ENCODE results near the gene CFAP73.

Gene CFAP73

GRCh38 chr12:113167868-113168267 is 18.3 kb downstream of the CFAP73 start:
- DNase-seq = no peak

- no peak for DNase-seq
These were observed 20.2 kb downstream of the CFAP73 start for GRCh38 chr12:113169697-113170096.

GRCh38 chr12:113170457-113170856 is 20.9 kb downstream of the CFAP73 start:
- no peak for DNase-seq

- DNase-seq = no peak
These were observed 21.4 kb downstream of the CFAP73 start for GRCh38 chr12:113170926-113171325.

DNA sequence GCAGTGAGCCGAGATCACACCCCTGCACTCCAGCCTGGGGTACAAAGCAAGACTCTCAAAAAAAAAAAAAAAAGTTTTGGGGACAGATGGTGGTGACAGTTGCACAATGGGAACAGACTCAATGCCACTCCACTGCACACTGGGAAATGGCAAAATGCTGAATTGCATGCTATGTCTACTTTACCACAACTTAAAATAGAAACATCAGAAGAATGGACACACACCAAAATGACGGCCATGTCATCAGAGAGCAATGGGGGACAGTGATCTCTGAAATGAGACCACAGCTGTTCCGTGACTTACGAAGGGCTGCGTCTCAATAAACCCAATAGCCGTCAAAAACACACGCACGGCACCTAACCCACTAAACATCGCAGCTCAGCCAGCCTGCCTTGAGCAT is 22.0 kb downstream of the CFAP73 start:
- no peak for DNase-seq

DNA sequence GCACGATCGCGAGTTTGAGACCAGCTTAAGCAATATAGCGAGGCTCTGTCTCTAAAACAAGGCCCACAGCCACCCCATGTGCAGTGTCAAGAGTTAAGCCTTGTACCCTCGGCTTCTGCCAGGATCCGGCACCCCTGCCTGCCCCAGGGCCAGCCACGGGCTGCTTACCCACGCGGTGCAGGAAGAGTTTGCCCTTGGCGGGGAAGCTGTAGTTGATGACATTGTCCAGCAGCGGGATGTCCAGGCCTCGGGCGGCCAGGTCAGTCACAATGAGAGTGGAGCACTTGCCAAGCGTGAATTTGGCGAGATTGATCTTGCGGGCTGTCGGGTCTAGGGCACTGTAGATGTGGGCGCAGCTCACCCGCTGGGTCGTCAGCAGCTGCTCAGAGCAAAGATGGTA is 22.7 kb downstream of the CFAP73 start:
- no peak for DNase-seq

DNA sequence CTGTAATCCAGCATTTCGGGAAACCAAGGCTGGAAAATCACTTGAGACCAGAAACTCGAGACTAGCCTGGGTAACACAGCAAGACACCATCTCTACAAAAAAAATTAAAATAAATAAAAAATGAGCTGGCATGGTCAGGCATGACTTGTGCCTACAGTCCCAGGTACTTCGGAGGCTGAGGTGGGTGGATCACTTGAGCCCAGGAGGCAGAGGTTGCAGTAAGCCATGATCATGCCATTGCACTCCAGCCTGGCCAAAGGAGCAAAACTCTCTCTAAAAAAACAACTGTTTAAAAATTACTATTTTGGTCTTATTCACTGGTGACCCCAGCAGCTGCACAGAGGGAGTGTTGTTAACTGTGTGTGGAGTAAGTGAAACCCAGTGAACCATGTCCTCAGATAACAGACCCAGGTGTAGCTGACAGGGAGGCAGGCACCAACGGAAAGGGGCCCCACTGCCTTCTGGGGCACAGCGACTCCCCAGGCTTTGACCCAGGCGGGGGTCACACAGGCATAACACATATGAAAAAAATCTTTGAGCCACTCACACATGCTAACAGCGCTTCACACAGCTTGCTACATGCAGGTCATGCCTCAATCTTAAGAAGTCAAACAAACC is 23.7 kb downstream of the CFAP73 start:
- no peak for DNase-seq

DNA sequence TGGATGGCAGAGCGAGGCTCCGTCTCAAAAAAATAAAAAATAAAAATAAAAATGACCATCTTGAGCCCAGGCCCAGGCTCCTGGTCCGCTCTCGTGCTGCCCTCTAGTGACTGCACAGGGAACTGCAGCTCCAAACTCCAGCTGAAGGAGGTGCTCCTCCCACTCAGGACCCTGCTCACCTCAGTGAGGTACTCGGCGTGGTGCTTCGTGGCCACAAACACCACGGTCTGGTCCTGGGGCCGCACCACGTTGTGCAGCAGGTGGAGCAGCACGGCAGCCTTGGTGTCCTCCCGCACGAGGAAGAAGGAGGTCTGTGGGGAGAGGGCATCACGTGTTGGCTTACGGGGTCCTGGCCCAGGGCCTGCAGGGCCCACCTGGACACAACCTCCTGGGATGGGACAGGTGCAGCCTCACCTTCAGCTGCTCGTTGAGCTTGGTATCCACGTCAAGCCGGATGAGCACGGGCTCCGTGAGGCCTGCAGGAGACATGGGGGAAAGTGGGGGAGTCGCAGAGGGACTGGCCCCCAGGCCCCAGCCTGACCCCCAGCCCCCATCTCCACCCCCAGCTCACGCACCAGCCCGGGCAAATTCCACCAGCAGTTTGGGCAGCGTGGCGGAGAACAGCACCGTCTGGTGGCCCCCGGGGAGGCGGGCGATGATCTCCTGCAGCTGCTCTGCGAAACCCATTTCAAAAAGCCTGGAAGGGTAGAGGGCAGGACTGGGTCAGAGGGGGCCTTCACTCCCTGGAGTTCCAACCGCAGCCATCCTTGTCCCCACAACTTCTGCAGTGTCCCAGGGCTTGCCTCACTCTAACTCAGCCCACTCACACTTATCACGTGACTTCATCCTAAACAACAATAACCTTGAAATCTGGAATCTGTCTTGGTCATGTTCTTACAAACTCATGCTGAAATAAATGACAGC is 25.2 kb downstream of the CFAP73 start:
- peak; percentile 60 for DNase-seq

DNA sequence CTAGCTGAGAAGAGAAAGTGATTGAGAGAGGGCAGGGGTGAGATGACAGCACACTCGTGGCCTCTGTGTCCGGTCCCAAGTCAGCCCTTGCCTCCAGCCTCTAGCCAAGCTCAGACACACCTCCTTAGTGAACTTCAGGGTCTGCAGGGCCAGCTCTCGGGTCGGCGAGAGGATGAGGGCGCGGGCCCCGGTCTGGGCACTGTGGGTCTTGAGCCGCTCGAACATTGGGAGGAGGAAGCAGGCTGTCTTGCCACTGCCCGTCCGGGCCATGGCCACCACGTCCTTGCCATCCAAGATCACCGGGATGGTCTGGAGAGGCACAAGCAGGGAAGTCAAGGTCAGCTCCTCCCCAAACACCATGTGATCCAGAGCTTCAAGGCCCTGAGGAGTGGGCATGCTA is 29.5 kb downstream of the CFAP73 start:
- DNase-seq = no peak

DNA sequence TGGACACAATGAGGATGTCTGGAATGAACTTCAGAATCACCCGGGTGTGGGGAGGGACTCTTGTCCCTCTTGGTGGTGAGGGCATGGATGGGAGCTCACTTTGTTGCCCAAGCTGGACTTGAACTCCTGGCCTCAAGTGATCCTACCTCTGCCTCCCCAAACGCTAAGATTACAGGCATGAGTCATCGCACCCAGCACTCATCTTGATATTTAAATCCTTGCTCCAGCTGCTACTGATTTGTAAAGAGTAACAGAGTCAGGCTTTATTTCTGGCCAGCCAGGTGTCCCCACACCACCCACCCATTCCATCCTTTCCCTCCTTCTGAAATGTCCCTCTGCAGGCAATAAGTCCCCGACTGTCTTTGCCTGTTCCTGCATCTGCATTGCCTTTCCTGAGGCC is 30.8 kb downstream of the CFAP73 start:
- DNase-seq = no peak

DNA sequence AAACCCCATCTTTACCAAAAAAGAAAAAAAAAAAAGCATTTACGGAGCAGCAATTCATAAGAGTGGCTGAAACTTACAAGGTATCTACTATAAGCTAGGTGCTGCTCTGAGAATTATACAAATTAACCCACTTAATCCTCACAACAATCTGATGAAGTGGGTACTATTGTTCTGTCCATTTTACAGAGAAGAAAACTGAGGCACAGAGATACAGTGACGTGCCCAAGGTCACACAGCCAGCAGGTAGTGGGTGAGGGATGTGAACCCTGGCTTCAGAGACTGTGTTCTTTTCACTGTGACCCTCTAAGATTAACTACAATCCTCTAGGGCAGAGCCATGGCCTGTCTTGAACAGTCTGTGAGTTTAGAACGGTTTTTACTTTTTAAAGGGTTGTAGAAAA is 32.5 kb downstream of the CFAP73 start:
- DNase-seq = no peak

DNA sequence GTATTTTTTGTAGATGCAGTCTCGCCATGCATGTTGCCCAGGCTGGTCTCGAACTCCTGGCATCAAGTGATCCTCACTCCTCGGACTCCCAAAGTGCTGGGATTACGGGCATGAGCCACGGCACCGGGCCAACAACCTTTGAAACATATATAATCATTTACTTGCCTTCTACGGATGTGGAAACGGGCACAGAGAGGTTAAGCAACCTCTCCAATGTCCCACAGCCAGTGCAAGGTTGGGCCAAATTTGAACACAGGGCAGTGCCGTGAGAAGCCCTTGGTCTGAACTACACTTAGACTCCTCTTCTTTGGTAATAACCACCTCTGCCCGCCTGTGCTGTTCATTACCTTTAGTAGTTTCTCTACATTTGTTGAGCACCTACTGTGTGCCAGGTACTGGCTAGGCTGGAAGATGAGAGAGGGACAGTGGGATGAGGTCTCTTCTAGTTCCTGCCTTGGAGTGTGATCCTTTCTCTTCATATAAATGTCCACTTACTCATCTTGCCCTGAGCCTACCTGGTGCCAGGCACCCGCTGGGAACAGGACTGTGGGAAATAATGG is 33.6 kb downstream of the CFAP73 start:
- DNase-seq = no peak

- DNase-seq = no peak
These were observed 34.8 kb downstream of the CFAP73 start for GRCh38 chr12:113184098-113184899.

DNA sequence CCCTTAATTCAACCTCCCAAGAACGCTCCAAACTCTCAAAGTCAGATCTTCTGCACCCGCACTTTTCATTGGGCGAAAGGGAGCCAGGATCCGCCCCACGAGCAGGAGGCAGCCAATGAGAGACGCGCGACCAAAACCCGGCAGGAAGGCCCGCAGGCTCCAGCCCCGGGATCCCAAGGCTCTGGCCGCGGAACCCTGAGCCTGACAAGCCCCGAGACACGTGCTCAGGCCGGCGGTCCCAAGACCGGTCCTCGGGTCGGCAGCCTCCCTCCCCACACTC is 35.3 kb downstream of the CFAP73 start:
- DNase-seq = peak; percentile 84

DNA sequence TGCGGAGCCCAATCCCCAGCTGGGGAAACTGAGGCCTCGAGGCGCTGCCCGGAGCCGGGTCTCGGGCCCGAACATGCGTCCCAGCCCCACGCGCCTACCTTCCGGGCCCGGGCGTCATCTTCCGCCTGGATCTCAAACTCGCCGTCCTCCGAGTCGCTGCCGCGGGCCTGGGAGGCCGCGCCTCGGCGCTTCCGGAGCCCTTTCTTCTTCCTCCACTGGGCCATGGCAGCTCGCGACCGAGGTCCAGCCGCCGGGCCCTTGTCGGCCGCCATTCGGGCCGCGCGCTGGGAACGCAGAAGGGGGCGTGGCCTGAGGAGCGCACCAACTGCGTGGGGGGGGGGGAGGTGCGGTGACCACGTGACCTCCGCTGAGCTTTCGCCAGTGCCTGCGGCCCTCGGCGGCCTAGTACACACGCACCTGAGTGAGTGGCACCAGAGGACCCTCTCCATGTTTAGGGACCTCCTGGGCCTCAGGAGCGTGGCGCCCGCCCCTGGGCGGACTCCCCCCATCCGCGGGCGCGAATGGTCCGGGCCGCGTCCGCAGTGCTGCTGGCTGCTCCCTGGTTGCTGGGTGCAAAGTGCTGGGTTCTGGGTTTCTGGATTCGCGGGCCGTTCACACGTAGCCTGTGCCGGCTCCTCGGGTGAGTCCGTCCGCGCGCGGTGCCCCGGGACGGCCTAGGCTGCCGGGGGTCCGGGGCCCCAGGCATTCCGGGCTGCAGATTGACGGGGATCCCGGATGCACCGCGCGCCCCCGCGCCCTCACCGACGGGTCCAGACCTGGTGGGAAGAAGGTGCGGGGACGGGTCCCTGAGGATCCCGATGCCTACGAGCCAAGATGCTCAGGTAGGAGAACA is 35.9 kb downstream of the CFAP73 start, which contains the start of the genes DDX54 and RITA1:
DDX54 (minus strand) TSS at position 299 of the 853 bp plus-strand sequence; CDS start at position 272, 27 bp downstream.
RITA1 (plus strand) TSS at position 542 of the 853 bp plus-strand sequence. CDS start 1,026 bp downstream, outside the sequence.
- DNase-seq = peak; percentile 77

DNA sequence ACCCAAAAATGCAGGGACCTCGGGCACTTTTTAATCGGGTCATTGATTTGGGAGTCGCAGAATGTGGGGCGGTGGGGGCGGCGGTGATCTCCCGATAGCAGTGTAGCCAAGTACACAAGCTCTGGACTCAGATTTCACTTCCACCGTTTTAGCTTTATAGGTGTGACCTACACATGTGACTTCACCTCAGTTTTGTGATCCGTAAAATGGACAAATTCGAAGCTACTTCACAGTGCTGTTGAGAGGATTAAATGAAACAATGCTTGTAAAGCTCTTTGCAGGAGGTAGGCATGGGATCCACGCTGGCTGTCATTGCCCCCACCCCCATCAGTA is 36.5 kb downstream of the CFAP73 start:
- DNase-seq = no peak

DNA sequence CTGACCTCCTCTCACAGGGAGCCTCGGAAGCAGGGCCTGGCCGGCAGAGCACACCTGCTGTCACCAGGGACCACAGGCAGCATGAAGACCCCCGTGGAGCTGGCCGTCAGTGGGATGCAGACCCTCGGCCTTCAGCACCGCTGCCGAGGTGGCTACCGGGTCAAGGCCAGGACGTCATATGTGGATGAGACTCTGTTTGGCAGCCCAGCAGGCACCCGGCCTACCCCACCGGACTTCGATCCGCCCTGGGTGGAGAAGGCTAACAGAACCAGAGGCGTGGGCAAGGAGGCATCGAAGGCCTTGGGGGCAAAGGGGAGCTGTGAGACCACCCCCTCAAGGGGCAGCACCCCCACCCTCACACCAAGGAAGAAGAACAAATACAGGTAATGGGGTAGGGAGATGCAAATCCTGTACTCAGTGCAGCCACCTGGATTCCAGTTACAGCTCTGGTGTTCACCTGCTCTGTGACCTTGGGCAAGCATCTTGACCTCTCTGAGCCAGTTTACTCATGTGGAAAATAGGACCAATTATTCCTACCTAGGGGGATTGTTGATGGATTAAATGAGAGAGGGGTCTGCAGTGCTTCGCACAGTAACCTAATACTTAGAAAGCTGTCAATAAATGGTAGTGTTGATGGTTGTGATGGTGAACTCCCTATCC is 37.3 kb downstream of the CFAP73 start:
- DNase-seq = no peak

GRCh38 chr12:113189361-113189760 is 39.8 kb downstream of the CFAP73 start:
- no peak for DNase-seq

DNA sequence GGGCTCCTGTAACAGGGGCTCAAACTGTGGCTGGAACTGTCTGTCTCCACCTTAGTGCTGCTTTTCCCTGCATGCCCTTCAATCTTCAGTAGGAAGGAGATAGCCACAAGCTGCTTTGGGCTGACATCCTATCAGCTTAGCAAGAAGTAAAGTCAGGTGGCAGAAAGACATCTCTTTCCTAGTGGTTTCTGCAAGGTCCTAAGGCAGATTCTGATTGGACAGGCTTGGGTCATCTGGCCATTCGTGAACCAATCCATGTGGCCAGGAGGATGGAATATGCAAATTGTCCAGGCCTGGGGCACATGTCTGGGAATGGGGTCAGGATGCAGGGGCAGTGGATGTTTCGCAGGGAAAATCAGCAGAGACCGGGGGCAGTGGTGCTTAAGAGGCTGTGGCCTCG is 41.2 kb downstream of the CFAP73 start:
- DNase-seq = no peak

- no peak for DNase-seq
These were observed 41.7 kb downstream of the CFAP73 start for GRCh38 chr12:113191227-113191626.

- DNase-seq = no peak
These were observed 45.5 kb downstream of the CFAP73 start for GRCh38 chr12:113194971-113195391.

DNA sequence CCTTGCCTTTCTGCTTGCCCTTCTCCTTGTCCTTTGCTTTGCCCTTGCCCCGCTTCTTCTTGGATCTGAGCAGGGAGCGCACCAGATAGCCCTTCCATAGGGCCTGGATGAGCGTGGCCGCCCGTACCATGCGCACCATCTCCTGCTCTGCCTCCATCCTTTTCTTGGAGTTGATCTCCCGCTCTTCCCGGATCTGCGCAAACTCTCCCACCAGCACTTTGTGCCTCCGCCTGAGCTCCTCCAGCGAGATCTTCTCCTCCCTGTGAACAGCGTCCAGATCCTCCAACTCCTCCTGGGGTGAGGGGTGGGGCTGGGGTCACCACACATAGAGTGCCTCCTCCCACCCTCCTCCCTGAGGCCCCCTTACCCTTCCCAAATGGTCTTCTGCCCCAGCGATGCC is 46.1 kb downstream of the CFAP73 start:
- DNase-seq = no peak
